Activated gamma-delta T cell (primary cell): ENCODE data around the gene CEBPE.

Experiments used
- DNase-seq: peaks from one replicate; lab custom pipeline; 2025; lab: John Stamatoyannopoulos, UW

Gene CEBPE

DNA sequence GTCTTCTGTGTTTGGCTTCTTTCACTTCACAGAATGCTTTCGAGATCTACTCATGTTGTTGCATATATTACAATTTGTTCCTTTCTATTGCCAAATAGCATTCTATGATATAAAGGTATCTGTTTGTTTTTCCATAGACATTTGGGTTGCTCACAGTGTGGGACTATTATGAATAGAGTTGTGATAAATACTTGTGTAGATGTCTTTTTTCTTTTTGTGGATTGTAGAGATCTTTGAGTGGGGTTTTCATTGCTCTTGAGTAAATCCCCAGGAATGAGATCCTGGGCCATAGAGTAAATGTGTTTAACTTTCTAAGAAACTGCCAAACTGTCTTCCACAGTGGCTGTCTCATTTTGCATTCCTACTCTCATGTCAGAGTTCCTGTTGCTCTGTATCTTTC, 24.9 kb upstream of the CEBPE start:
- no peak for DNase-seq

DNA sequence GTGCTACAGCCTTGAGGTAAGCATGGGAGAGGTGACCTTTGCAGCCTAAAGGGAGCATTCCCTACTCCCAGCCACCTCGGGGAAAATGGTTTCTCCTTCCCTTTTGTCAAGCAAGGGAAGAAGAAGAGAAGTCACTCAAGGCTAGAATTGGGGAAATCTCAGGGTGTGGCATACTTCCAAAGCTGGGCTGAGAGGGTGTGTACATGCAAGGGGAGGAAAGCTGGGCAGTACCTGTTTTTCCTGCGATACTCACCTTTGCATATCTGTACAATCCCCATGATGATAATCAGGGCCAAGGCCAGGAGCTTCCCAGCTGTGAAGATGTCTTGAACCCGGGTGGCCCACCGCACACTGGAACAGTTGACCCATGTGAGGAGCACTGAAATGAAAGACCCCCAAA, 23.8 kb upstream of the CEBPE start:
- no peak for DNase-seq

- no peak for DNase-seq
Observed at GRCh38 chr14:23141706-23142444, 22.8 kb upstream of the CEBPE start.

DNA sequence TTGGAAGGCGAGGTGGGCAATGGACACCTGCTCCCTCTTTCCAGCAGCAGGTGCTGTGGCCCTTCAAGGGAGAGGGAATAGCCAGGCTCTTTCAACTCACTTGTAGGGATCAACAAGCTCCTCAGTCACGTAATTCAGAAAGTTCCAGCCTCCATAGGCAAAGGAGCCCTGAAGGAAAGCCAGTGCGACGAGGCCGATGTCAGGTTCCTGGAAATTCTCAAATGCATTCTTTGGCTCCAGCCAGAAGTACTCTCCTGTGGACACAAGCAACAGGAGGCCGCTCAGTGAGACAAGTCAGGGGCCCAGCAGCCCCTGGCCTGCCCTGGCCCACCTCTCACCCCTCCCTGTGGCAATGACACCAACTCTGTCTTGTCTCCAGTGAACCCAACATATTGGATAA, 21.3 kb upstream of the CEBPE start:
- DNase-seq: no peak

DNA sequence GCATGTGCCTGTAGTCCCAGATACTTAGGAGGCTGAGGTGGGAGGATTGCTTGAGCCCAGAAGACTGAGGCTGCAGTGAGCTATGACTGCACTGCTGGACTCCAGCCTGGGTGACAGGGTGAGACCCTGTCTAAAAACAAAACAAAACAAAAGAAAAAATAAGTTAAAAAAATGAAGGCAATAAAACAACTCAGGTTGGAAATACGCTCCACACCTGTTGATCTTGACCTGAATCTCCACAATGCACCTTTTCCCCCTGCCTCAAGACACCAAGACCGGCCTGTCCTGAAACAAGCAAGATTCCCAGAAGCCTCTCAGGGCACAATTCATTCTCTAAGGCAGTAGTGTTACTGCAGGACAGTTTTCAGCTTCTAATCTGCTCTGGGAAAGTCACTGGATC, 20.8 kb upstream of the CEBPE start:
- no peak for DNase-seq

DNA sequence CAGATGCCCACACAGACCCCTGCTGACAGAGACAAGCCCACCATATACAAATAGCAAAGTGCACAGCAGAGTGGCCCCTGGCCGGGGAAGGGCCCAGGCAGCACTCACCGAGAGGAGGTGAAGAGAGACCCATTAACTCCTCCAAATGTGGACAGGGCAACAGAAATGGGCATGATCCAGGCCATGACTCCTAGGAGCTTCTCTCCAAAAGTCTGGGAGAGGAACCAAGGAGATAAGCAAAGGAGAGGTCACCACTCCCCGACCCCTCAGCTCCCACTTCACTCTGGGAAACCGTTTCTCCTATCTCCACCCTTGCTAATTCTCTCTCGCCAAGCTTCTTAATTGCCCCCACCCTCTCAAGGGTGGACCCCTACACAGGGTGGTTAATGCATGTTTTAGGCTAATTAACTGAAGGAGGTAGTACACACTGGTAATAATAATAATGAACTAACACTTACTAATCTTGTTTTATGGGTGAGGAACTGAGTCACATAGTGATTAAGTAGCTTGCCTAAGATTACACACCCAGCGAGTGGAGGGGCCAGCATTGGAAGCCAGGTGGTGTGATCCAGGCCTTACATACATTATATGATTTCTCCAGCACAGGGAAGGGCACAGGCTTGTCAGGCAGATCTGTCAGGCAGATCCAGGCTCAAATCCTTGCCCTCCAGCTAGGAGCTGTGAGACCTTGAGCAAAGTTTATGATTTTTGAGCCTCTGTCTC, 18.9 kb upstream of the CEBPE start:
- DNase-seq: no peak

- no peak for DNase-seq
Observed at GRCh38 chr14:23137192-23137812, 18.2 kb upstream of the CEBPE start.

DNA sequence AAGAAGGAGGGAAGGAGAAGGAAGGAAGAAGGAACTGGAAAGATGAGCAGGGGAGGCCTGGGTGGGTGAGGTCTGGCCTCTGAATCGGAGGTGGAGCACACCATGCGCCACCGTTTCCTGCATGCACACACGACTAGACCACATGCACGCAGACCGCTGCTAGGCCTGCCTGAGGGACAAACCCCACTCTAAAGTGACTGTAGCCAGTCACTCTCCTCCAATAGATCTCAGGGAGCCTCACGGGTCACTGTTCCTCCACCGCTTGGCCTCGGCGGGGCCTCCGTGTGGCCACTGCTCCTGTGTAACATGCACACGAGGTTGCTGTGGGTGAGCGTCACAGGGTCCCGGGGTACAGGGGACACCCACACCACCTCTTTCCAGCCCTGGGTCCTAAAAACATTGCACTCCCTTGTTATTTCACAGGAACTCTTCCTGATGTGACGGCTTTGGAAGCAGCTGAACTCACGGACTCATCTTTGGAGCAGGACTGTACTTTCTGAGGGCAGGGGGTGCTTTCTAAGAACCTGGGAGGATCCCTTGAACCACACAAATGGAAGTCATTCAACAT, 17.6 kb upstream of the CEBPE start:
- no peak for DNase-seq

- no peak for DNase-seq
Observed at GRCh38 chr14:23132970-23133369, 13.9 kb upstream of the CEBPE start.

- DNase-seq: no peak
Observed at GRCh38 chr14:23131482-23131881, 12.4 kb upstream of the CEBPE start.

- DNase-seq: no peak
Observed at GRCh38 chr14:23130871-23131270, 11.8 kb upstream of the CEBPE start.

- no peak for DNase-seq
Observed at GRCh38 chr14:23129759-23130316, 10.8 kb upstream of the CEBPE start.

- no peak for DNase-seq
Observed at GRCh38 chr14:23128969-23129758, 10.1 kb upstream of the CEBPE start.

DNA sequence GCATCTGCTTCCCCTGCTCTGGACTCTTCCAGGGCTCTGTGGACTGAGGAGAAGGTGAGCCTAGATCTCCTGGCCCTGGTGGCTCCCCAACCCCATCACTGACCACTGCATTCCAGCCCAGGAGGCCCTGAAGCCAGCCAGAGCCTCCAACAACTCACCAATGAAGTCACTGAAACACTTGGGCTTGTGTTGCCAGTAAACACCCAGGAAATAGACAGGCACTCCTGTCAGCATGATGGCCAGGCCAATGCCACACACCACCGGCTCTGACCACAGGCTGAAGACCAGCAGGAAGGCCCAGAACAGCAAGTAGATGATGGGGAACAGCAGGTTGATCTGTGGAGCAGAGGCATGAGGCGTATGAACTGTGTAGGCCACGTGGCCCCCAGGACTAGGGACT, 8.8 kb upstream of the CEBPE start:
- DNase-seq: no peak

DNA sequence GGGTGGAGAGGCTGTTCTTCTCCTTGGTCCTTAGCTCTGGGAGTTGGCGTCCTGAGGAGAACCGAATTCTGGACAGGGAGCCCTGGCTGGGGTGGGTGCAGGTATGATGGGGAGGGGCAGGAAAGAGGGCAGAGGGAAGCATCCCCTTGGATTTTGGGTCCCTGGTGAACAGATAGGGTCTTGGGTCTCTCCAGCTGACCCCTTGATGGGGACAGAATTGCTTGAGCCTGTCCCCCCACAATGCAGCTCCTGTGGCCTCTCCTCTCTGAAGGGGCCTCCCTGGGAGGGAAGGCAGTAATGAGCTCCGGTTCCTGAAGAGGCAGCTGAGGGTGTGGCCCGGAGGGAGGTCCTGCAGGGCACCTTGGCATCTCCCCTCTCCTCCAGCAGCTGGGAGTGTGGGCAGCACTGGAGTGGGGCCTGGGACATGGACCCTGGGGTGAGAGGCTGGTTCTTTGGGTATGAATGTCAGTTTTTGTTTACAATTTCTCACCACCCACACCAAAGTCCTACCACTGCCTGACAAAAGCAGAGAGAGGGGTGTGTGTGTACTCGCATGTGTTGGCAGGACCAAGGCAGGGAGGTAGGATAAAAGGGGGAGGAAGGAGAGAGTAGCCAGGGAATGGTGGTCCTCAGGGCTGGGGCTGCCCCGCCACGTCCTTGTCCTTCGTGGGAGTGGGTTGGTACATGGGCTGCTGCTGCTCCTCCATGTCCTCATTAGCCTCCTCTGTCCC, 7.7 kb upstream of the CEBPE start:
- DNase-seq: no peak

GRCh38 chr14:23125933-23126524, 7.0 kb upstream of the CEBPE start:
- DNase-seq: no peak

- DNase-seq: no peak
Observed at GRCh38 chr14:23125011-23125410, 6.0 kb upstream of the CEBPE start.

GRCh38 chr14:23124337-23124954, 5.4 kb upstream of the CEBPE start:
- DNase-seq: no peak

GRCh38 chr14:23123419-23123818, 4.4 kb upstream of the CEBPE start:
- DNase-seq: no peak

- no peak for DNase-seq
Observed at GRCh38 chr14:23122086-23122485, 3.0 kb upstream of the CEBPE start.
